Adrenal gland (tissue), 5 donors: ENCODE results near the gene WDR31.

ENCODE experiments used
- CTCF ChIP-seq, 6 experiments: fragments of 450-650 bp in 4 of 6; fragments of 200-600 bp in 2 of 6; sonication (generic) in 1 of 6; IDR thresholded peaks; 1 replicate in 5 of 6; 2 replicates in 1 of 6; pipeline versions ENCODE4 v1.5.1 to v1.8.0; 2016 to 2021; ENCODE audit warnings: antibody characterized with exemption in 6 of 6, mild to moderate bottlenecking in 2 of 6, moderate library complexity in 1 of 6
- POLR2A ChIP-seq, 2 donors: fragments of 450-650 bp; IDR thresholded peaks; one replicate each; pipeline ENCODE4 v1.6.1; 2017; ENCODE audit warnings: antibody characterized with exemption in 2 of 2, mild to moderate bottlenecking in 2 of 2, moderate library complexity in 1 of 2
- donor health status: DM: no; HTN: no; CAD: no.

DNA sequence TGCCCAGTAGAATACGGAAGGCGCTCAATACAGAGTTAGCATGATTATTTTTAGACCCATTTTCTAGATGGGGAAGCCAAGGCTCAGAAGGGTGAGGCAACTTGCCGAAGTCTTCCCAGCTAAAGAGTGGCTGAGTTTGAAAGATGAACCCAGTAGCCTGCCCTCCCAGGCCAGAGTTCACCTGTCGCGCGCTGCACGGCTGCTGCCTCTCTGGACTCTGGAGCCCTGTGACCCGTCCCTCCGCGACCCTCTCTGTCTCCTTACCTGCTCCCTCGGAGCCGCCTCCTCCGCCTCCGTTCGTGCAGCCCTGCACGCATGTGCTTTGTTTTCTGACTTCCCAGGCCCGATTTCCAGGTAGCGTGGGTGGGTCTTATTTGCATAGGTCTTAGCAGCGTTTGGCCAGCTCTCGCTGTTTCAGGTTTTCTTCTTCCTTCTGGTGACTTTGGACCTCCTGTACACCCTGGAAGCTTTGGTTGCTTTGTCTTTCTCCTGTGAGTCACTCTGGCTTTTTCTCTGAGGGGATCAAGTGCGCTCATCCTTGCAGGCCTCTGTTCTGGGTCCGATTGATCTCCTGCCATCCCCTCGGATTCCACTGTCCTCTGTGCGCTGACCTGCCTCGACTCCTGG lies 37.2 kb downstream of the WDR31 start, which contains the start of gene RNF183:
- no peak for TF ChIP-seq CTCF (IDR thresholded peaks at IDR 0.05)
- no peak for TF ChIP-seq POLR2A (IDR thresholded peaks at IDR 0.05)
